22Rv1 (cell line): ENCODE results near the gene FMR1.

ENCODE experiments used
- H3K27ac ChIP-seq: fragments of 450-650 bp; 2 replicates; pipeline ENCODE4 v1.5.1; 2017
- ZFX ChIP-seq: fragments of 450-650 bp; IDR thresholded peaks from 2 replicates; pipeline ENCODE4 v1.6.1; 2017; ENCODE audit warnings: antibody characterized with exemption, borderline replicate concordance
- TF ChIP-seq, protein P1 (sequence below): fragments of 450-650 bp; IDR thresholded peaks from 2 replicates; pipeline ENCODE4 v1.5.1; 2017; ENCODE audit warnings: mild to moderate bottlenecking

The FMR1 gene

DNA sequence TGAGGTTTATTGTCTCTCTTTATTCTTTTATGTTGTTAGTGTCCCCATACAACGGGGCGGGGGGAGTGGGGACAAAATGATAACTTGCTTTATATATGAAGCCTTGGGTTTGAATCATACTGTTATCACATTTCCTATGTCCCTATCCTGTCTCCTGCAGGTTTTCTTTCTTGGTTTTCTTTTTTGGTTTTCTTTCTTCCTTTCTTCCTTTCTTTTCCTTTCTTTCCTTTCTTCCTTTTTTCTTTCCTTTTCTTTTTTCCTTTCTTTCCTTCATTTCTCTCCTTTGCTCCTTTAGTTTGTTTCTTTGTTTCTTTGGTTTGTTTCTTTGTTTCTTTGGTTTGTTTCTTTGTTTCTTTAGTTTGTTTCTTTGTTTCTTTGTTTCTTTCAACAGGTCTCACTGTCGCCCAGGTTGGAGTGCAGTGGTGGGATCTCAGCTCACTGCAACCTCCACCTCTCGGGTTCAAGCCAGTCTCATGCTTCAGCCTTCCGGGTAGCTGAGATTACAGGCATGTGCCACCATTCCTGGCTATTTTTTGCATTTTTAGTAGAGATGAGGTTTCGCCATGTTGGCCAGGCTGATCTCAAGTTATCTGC lies 4.8 kb downstream of the FMR1 start:
- TF ChIP-seq, protein P1, sequence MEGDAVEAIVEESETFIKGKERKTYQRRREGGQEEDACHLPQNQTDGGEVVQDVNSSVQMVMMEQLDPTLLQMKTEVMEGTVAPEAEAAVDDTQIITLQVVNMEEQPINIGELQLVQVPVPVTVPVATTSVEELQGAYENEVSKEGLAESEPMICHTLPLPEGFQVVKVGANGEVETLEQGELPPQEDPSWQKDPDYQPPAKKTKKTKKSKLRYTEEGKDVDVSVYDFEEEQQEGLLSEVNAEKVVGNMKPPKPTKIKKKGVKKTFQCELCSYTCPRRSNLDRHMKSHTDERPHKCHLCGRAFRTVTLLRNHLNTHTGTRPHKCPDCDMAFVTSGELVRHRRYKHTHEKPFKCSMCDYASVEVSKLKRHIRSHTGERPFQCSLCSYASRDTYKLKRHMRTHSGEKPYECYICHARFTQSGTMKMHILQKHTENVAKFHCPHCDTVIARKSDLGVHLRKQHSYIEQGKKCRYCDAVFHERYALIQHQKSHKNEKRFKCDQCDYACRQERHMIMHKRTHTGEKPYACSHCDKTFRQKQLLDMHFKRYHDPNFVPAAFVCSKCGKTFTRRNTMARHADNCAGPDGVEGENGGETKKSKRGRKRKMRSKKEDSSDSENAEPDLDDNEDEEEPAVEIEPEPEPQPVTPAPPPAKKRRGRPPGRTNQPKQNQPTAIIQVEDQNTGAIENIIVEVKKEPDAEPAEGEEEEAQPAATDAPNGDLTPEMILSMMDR: no peak
- no peak for TF ChIP-seq ZFX

DNA sequence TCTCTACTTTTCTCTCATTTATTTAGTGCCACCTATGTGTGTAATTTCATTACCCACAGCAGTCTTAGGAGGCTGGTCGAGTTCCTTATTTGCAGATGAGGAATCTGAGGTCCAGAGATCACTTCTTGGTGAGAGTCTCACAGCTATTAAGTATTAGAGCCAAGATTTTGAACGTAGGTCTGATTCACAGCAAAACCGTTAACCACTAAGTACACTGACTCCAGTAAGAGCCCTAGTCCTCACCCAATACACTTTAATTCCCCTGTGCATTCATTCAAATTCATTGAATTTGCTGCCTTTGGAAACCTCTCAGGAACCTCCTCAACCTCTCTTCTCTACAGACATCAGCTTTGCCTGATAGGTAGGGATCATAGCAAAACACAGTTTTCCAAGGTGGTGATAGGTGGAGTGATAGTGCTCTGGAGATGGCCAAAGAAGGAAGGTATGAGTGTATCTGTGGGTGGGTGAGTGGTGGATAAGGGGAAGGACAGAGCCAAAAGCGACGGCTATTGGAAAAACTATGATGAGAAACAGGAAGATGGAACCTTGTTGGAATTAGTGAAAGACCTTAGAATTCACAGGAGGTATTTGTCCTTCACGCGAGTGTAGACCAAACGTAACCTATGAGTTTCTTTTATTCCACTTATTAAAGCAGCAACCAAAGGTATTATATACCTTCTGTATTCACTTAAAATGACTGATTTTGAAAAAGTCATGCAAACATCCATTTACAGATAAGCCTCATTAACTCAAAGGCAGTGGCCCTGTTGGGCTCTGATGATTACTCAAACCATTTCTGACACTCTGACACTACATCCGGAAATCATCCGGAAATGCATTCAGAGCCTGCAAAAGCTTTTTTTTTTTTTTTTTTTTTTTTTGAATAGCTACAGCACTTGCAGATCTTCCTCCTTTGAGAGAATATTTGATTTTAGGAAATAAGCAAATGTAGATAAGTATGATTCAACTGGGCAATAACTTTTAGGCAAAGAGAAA lies 6.3 kb downstream of the FMR1 start:
- no peak overlapping the region for H3K27ac ChIP-seq
- TF ChIP-seq ZFX: no peak
- TF ChIP-seq, protein P1: no peak

More for the DNA sequence above, 4.8 kb downstream of the FMR1 start:
- no peak overlapping the region for H3K27ac ChIP-seq

DNA sequence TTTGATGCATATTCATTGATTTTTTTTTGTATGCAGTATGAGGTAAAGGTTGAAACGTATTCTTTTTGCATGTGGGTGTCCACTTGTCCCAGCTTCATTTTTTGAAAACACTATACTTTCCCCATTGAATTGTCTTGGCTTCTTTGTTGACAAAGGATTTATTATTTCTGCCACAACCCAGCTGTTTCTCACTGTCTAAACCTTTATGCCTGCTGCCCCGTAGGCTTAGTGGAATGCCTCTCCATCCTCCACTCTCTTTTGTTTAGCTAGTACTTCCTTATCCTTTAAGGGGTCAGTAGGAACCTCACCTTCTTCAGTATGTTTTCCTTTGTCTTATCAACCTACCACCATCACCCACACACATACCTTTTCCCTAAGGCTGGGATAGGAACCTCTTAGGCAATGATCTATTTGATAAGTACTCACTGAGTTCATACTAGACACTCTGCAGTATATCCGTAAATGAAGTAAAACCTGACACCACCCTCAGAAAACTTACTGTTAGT lies 8.5 kb downstream of the FMR1 start:
- H3K27ac ChIP-seq: no peak overlapping the region
- no peak for TF ChIP-seq ZFX
- TF ChIP-seq, protein P1: no peak

DNA sequence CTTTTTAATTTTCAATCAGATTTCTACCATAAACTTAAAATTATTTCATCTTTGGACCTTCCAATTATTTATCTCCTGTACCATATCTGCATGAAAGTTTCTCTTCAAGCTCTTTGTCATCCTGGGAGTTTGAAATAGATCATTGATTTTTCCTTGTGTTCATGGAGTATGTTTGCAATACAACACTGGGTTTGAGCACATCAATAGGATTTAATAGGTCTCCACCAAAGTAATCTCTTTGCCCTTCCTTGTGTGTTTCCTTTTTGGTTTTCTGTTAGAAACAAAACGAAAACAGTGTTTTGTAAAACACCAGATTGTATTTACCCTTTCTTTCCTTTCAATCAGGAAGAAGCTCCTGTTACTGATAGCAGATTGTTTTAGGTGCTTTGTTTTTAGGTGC lies 11.9 kb downstream of the FMR1 start:
- no peak overlapping the region for H3K27ac ChIP-seq
- TF ChIP-seq ZFX: no peak
- TF ChIP-seq, protein P1: no peak

DNA sequence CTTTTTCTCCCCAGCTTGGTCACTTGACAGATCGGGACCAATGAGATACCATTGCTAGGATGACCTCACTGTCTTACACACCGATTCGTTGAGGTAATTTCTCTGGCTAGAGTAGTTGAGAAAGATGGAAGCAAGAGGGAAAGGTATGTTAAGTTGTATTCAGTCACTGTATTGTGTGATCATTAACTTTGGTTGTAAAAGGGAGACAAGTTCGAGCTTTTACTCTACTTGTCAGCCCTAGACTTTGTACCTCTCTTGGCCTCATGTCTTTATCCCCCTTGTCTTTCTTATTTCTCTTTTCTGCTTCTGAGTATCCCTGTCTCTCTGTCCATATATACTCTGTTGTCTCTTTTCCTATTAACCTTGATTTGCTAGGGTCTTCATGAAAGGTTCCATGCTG lies 15.5 kb downstream of the FMR1 start:
- TF ChIP-seq ZFX: no peak
- TF ChIP-seq, protein P1: no peak
- no peak overlapping the region for H3K27ac ChIP-seq

DNA sequence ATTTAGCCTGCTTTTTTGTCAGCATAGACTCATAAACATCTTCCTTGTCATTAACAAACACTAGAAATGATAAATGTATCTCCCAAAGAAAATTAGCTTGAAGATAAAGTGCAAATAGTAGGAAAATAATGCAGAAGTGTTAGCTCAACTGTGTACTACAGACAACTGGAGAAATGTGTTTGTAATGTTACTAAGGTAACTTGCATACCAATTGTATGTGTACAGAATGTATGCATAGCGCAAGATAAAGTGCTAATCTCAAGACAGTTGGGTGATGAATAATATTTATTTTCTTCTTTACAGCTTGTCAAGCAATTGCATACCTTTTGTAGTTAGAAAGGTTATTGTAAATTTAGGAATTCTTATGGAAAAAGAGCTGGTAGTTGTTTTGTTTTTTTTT lies 22.1 kb downstream of the FMR1 start:
- TF ChIP-seq, protein P1: no peak
- no peak for TF ChIP-seq ZFX
- H3K27ac ChIP-seq: no peak overlapping the region
